A549 (cell line): ENCODE measurements around the gene RNF227. TPM values are rescaled to one million over a fixed set of nuclear protein-coding genes. Genes with fewer than 3 reads are reported as not detected.

ENCODE experiments used
- ATAC-seq, 2 experiments: fragments of 200-7000 bp in 1 of 2; fragments of >200 bp in 1 of 2; cut with Nextera tagmentation in 1 of 2; cut with Tn5 transposase in 1 of 2; 3 replicates each; pipeline versions ENCODE4 v1.8.0 to v1.9.1; 2018 to 2020; ENCODE audit warnings: mild to moderate bottlenecking in 1 of 2, moderate library complexity in 1 of 2
- CTCF ChIA-PET: fragments of 300-600 bp; sonication (Branson Sonifier 250); formaldehyde crosslinking; extraction: SDS; loops from one replicate; lab custom pipeline; 2021; ENCODE audit warnings: antibody characterized with exemption, inconsistent platforms; lab: Yijun Ruan, JAX
- POLR2A ChIA-PET: fragments of 350-600 bp; formaldehyde crosslinking; extraction: SDS; loops from one replicate; lab custom pipeline; 2021; ENCODE audit warnings: antibody characterized with exemption, inconsistent platforms; lab: Yijun Ruan, JAX
- DNase-seq, 2 experiments: peaks; one replicate each; pipeline versions ENCODE4 v3.0.0 to v3.0.0-alpha.2; 2011 to 2016; ENCODE audit warnings: low read depth in 1 of 2, low spot score in 1 of 2
- FAIRE-seq: peaks from 2 replicates; lab custom pipeline; 2011; peaks lifted over from hg19 to GRCh38; lab: Jason Lieb, UNC
- H3K27ac ChIP-seq, 2 experiments: fragments of >200 bp; sonication (Bioruptor Twin); formaldehyde crosslinking; 3 replicates each; pipeline ENCODE4 v1.5.1; 2016 to 2017
- H3K4me1 ChIP-seq: fragments of >200 bp; sonication (Bioruptor Twin); formaldehyde crosslinking; 3 replicates; pipeline ENCODE4 v1.6.1; 2016
- H3K4me2 ChIP-seq: fragments of >200 bp; sonication (Bioruptor Twin); formaldehyde crosslinking; 3 replicates; pipeline ENCODE4 v1.6.1; 2016
- H3K4me3 ChIP-seq: fragments of >200 bp; sonication (Bioruptor Twin); formaldehyde crosslinking; 3 replicates; pipeline ENCODE4 v1.5.1; 2016
- H3K9me3 ChIP-seq: fragments of >200 bp; sonication (Bioruptor Twin); formaldehyde crosslinking; 3 replicates; pipeline ENCODE4 v1.6.1; 2016
- BCL3 ChIP-seq: fragments of >200 bp; sonication (Bioruptor Twin); formaldehyde crosslinking; IDR thresholded peaks from 3 replicates; pipeline ENCODE4 v1.6.1; 2016
- CBX2 ChIP-seq: fragments of 200-600 bp; sonication (generic); IDR thresholded peaks from 2 replicates; pipeline ENCODE4 v1.6.1; 2016; ENCODE audit warnings: low read depth, mild to moderate bottlenecking, borderline replicate concordance
- CHD4 ChIP-seq: fragments of 200-600 bp; sonication (generic); IDR thresholded peaks from 2 replicates; pipeline ENCODE4 v1.6.1; 2016; ENCODE audit warnings: antibody characterized with exemption, mild to moderate bottlenecking, borderline replicate concordance
- E2F6 ChIP-seq: IDR thresholded peaks from 2 replicates; pipeline ENCODE4 v1.6.1; 2012; ENCODE audit warnings: low read depth, borderline replicate concordance
- EHF ChIP-seq: fragments of 250-450 bp; sonication (Bioruptor Pico); IDR thresholded peaks from 2 replicates; pipeline ENCODE4 v1.5.0; 2020; ENCODE audit warnings: mild to moderate bottlenecking
- ELK1 ChIP-seq: fragments of 150-350 bp; IDR thresholded peaks from 2 replicates; pipeline ENCODE4 v1.6.1; 2014; ENCODE audit warnings: low read depth, mild to moderate bottlenecking, low read length
- FOSB ChIP-seq: fragments of 250-450 bp; sonication (Bioruptor Pico); IDR thresholded peaks from 2 replicates; pipeline ENCODE4 v1.5.0; 2020; ENCODE audit warnings: mild to moderate bottlenecking, moderate library complexity
- FOSL2 ChIP-seq, 2 experiments: fragments of 450-650 bp in 1 of 2; fragments of >200 bp in 1 of 2; sonication (Bioruptor Twin) in 1 of 2; formaldehyde crosslinking; IDR thresholded peaks; 2 replicates each; pipeline versions ENCODE4 v1.5.0 to v1.6.1; 2016 to 2020; ENCODE audit warnings: mild to moderate bottlenecking in 1 of 2, moderate library complexity in 1 of 2
- FOXS1 ChIP-seq: fragments of 250-450 bp; sonication (Bioruptor Pico); IDR thresholded peaks from 2 replicates; pipeline ENCODE4 v1.5.0; 2020; ENCODE audit warnings: mild to moderate bottlenecking, moderate library complexity
- HEYL ChIP-seq: fragments of 250-450 bp; sonication (Bioruptor Pico); IDR thresholded peaks from 2 replicates; pipeline ENCODE4 v1.8.0; 2021; ENCODE audit warnings: mild to moderate bottlenecking, moderate library complexity
- HOXA7 ChIP-seq: fragments of 250-450 bp; sonication (Bioruptor Pico); IDR thresholded peaks from 2 replicates; pipeline ENCODE4 v1.5.0; 2020; ENCODE audit warnings: mild to moderate bottlenecking, moderate library complexity
- JUN ChIP-seq, 2 experiments: fragments of >200 bp; sonication (Bioruptor Twin); formaldehyde crosslinking; IDR thresholded peaks; 2 replicates in 1 of 2; 3 replicates in 1 of 2; pipeline ENCODE4 v1.6.1; 2016 to 2017
- JUNB ChIP-seq: fragments of >200 bp; sonication (Bioruptor Twin); formaldehyde crosslinking; IDR thresholded peaks from 2 replicates; pipeline ENCODE4 v1.6.1; 2016
- MAFK ChIP-seq: fragments of 450-650 bp; IDR thresholded peaks from 2 replicates; pipeline ENCODE4 v1.6.1; 2014; ENCODE audit not compliant: partially characterized antibody
- MAZ ChIP-seq: fragments of 150-350 bp; IDR thresholded peaks from 2 replicates; pipeline ENCODE4 v1.6.1; 2014; ENCODE audit warnings: antibody characterized with exemption, low read depth, low read length, borderline replicate concordance
- NFE2L2 ChIP-seq: fragments of 150-350 bp; conservative IDR thresholded peaks from 2 replicates; pipeline ENCODE4 v1.6.1; 2014; ENCODE audit warnings: low read length
- NPAS2 ChIP-seq: fragments of 250-450 bp; sonication (Bioruptor Pico); IDR thresholded peaks from 2 replicates; pipeline ENCODE4 v1.8.0; 2022; ENCODE audit warnings: mild to moderate bottlenecking, moderate library complexity, borderline replicate concordance
- NR3C1 ChIP-seq: fragments of >200 bp; sonication (Bioruptor Twin); formaldehyde crosslinking; IDR thresholded peaks from 3 replicates; pipeline ENCODE4 v1.6.1; 2017
- POLR2AphosphoS2 ChIP-seq: conservative IDR thresholded peaks from 2 replicates; pipeline ENCODE4 v1.6.1; 2012; ENCODE audit warnings: low read length, improper control_type of control experiment, inconsistent platforms
- RAD21 ChIP-seq, 2 experiments: fragments of >200 bp in 1 of 2; sonication (Bioruptor Twin) in 1 of 2; formaldehyde crosslinking in 1 of 2; IDR thresholded peaks in 1 of 2; conservative IDR thresholded peaks in 1 of 2; 2 replicates in 1 of 2; 3 replicates in 1 of 2; pipeline ENCODE4 v1.6.1; 2012 to 2018; ENCODE audit warnings: inconsistent platforms in 1 of 2
- RCOR1 ChIP-seq: fragments of 150-350 bp; IDR thresholded peaks from 2 replicates; pipeline ENCODE4 v1.6.1; 2014; ENCODE audit warnings: antibody characterized with exemption, low read length, low read depth
- REST ChIP-seq: fragments of 200-600 bp; sonication (generic); IDR thresholded peaks from 2 replicates; pipeline ENCODE4 v1.6.1; 2016; ENCODE audit warnings: antibody characterized with exemption, mild to moderate bottlenecking, moderate library complexity
- RNF2 ChIP-seq: fragments of 200-600 bp; sonication (generic); IDR thresholded peaks from 2 replicates; pipeline ENCODE4 v1.6.1; 2016; ENCODE audit warnings: low read depth, mild to moderate bottlenecking, antibody characterized with exemption, moderate library complexity, borderline replicate concordance
- SREBF2 ChIP-seq: fragments of 450-650 bp; IDR thresholded peaks from 2 replicates; pipeline ENCODE4 v1.6.1; 2014; ENCODE audit warnings: mild to moderate bottlenecking, moderate library complexity
- ZC3H11A ChIP-seq: fragments of 450-650 bp; IDR thresholded peaks from 2 replicates; pipeline ENCODE4 v1.6.1; 2014; ENCODE audit warnings: antibody characterized with exemption, mild to moderate bottlenecking
- ZFP36 ChIP-seq: fragments of 450-650 bp; IDR thresholded peaks from 2 replicates; pipeline ENCODE4 v1.6.1; 2014; ENCODE audit warnings: borderline replicate concordance; ENCODE audit not compliant: partially characterized antibody
- WGBS: methylation state at CpG from one replicate; pipeline ENCODE4 v1.1.6; 2017; ENCODE audit errors: missing lambda C conversion rate; 5-methylcytosine and 5-hydroxymethylcytosine counted together
- polyA minus RNA-seq: library from RNA; depleted of rRNA, polyadenylated mRNA; stranded (reverse); fragments of >200 nt; gene quantifications from 2 replicates; pipeline ENCODE4 v1.2.3, GENCODE V29; 2011; rRNA and poly(A)+ RNA removed
- polyA plus RNA-seq, 4 experiments: library from polyadenylated mRNA; depleted of rRNA in 3 of 4; stranded (reverse); fragments of >200 nt; fragmentation: RNase III in 1 of 4; extraction: RNeasy Plus Mini Kit Qiagen cat#74134 plus additional on column Dnase treatment in 1 of 4; gene quantifications; 2 replicates in 3 of 4; 3 replicates in 1 of 4; pipeline ENCODE4 v1.2.3, GENCODE V29; 2011 to 2017
- TF ChIP-seq, protein P1 (sequence below): fragments of >200 bp; sonication (Bioruptor Twin); formaldehyde crosslinking; IDR thresholded peaks from 3 replicates; pipeline ENCODE4 v1.5.1; 2016
- TF ChIP-seq, protein P2 (sequence below): fragments of 250-450 bp; sonication (Bioruptor Pico); IDR thresholded peaks from 2 replicates; pipeline ENCODE4 v1.5.0; 2020; ENCODE audit warnings: low read depth, mild to moderate bottlenecking, moderate library complexity

RNF227 gene
- polyA plus RNA-seq (2011; rRNA removed) (2.1 and 2.4 TPM in 2 replicates), polyA plus RNA-seq (2017; fragmentation: RNase III; extraction: RNeasy Plus Mini Kit Qiagen cat#74134 plus additional on column Dnase treatment) (1.7 to 4.1 TPM (median 3.7 TPM) in 3 replicates), polyA minus RNA-seq (0.62 and 0.63 TPM in 2 replicates)
- polyA plus RNA-seq (2012; cell fraction: cytosol; rRNA removed), result 3.2 and 6.1 TPM in 2 replicates
- 3.4 and 3.5 TPM in 2 replicates for polyA plus RNA-seq (2012; cell fraction: nucleus; rRNA removed)

DNA sequence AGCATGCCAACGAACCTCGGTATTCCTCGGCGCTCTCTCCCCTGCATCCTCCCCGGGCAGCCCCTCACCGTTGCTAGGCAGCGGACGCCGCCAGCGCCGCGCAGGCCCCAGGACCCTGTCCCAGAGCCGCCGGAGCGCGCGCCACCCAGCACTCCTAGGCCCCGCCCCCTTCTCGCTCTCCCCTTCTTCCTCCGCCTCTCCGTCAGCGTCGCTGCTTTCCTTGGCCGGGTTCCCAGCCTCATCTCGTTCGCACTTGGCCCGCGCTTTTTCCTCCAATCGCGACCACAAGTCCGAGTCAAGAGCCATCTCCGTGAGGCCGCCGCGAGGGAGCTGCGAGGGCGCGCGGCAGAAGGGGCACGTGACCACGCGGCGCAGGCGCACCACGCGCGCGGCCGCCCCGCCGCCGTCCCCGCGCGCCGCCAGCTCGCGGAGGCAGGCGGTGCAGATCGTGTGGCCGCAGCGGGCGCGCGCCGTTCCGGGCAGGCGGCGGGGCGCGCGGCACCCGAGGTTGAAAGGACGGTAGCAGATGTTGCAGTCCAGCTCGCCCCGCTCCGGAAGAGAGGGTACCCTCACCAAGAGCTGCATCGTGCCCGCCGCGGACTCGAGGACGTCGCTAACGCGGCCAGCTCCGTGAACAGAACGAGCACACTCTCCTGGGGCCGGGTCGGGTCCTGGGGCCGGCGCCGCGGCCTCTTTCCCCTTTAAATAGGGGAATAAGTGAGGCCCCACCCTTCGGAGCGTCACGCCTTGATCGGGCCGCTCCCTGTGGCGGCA is at the start of gene RNF227:
RNF227 (minus strand) TSS at position 679 of the 774 bp plus-strand sequence; CDS start at position 585, 94 bp downstream.
- POLR2A ChIA-PET, result interaction anchor here (0.7 to 2.3 kb wide), 8 partner anchors 11 to 125 kb away, joined by 3 to 20 read pairs (median 6); partner anchors contain the start of genes CNTROB, NAA38 and TRAPPC1
- DNase-seq (peak; percentile 62 to 94), FAIRE-seq (no peak), ATAC-seq (peak; percentile 77 to 80)
- Histone ChIP-seq H3K27ac (peak within 1 kb of the TSS; percentile 82 to 92), H3K4me1 (peaks cover 13% of the 10 kb centered on the region), H3K9me3 (no peaks in the 10 kb centered on the region), H3K4me2 (peak within 1 kb of the TSS; percentile 88), H3K4me3 (peak within 1 kb of the TSS; percentile 48)
- WGBS, result 3% methylated on average over 67 of the region's 100 CpGs
- CTCF ChIA-PET, result interaction anchor here (0.6 to 14.8 kb wide), 24 partner anchors 9 to 503 kb away, joined by 3 to 372 read pairs (median 4); partner anchors contain the start of genes CHD3, CNTROB, KCNAB3 and NAA38
- TF ChIP-seq ELK1, result no peak
- TF ChIP-seq NPAS2 (CRISPR knock-in tag), result peak; percentile 85
- peak; percentile 23; the same call in 1 of the 2 replicates for TF ChIP-seq POLR2AphosphoS2
- no peak for TF ChIP-seq NFE2L2
- no peak for TF ChIP-seq MAFK
- no peak for TF ChIP-seq FOXS1
- TF ChIP-seq RCOR1, result no peak
- TF ChIP-seq RNF2, result peak; percentile 99
- TF ChIP-seq, protein P1, sequence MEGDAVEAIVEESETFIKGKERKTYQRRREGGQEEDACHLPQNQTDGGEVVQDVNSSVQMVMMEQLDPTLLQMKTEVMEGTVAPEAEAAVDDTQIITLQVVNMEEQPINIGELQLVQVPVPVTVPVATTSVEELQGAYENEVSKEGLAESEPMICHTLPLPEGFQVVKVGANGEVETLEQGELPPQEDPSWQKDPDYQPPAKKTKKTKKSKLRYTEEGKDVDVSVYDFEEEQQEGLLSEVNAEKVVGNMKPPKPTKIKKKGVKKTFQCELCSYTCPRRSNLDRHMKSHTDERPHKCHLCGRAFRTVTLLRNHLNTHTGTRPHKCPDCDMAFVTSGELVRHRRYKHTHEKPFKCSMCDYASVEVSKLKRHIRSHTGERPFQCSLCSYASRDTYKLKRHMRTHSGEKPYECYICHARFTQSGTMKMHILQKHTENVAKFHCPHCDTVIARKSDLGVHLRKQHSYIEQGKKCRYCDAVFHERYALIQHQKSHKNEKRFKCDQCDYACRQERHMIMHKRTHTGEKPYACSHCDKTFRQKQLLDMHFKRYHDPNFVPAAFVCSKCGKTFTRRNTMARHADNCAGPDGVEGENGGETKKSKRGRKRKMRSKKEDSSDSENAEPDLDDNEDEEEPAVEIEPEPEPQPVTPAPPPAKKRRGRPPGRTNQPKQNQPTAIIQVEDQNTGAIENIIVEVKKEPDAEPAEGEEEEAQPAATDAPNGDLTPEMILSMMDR, result no peak
- TF ChIP-seq SREBF2, result no peak
- TF ChIP-seq HEYL (CRISPR knock-in tag), result no peak; the same call in 1 of the 2 replicates
- no peak; the same call in none of the 2 replicates for TF ChIP-seq EHF (CRISPR knock-in tag)
- 0 out of 2 replicates have a peak, but pooled peaks have one; percentile 18 for TF ChIP-seq REST
- TF ChIP-seq FOSL2 (IDR thresholded peaks at IDR 0.05), result no peak
- no peak for TF ChIP-seq FOSL2 (CRISPR knock-in tag; IDR thresholded peaks at IDR 0.05)
- no peak for TF ChIP-seq CHD4
- no peak for TF ChIP-seq NR3C1
- no peak for TF ChIP-seq ZFP36
- TF ChIP-seq ZC3H11A, result no peak
- peak; percentile 99 for TF ChIP-seq E2F6
- TF ChIP-seq CBX2, result no peak
- TF ChIP-seq BCL3, result peak; percentile 60; the same call in 1 of the 3 replicates
- TF ChIP-seq, protein P2, sequence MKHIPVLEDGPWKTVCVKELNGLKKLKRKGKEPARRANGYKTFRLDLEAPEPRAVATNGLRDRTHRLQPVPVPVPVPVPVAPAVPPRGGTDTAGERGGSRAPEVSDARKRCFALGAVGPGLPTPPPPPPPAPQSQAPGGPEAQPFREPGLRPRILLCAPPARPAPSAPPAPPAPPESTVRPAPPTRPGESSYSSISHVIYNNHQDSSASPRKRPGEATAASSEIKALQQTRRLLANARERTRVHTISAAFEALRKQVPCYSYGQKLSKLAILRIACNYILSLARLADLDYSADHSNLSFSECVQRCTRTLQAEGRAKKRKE (CRISPR knock-in tag), result peak; percentile 72
- no peak for TF ChIP-seq RAD21 (conservative IDR thresholded peaks at IDR 0.05 in 1 of 2, IDR thresholded peaks at IDR 0.05 in 1 of 2)
- TF ChIP-seq JUN (IDR thresholded peaks at IDR 0.05), result peak; percentile 44 to 77
- TF ChIP-seq FOSB (CRISPR knock-in tag), result no peak
- TF ChIP-seq JUNB, result no peak
- TF ChIP-seq HOXA7 (CRISPR knock-in tag), result no peak
- peak; percentile 61; the same call in 1 of the 2 replicates for TF ChIP-seq MAZ
